Endodermal cell (in vitro differentiated cells): ENCODE results near the gene ALG8. TPM values are rescaled to one million over a fixed set of nuclear protein-coding genes. Genes with fewer than 3 reads are reported as not detected.

Experiments used
- DNase-seq: peaks from one replicate; pipeline ENCODE4 v3.0.0-alpha.2; 2017
- H3K27ac ChIP-seq: 2 replicates; pipeline ENCODE4 v1.5.1; 2013; ENCODE audit warnings: mild to moderate bottlenecking, low read depth, low read length, moderate library complexity
- H3K27me3 ChIP-seq: 2 replicates; pipeline ENCODE4 v1.6.1; 2013; ENCODE audit warnings: mild to moderate bottlenecking, low read length, moderate library complexity; ENCODE audit not compliant: insufficient read depth, control insufficient read depth, poor library complexity, severe bottlenecking
- H3K36me3 ChIP-seq: 2 replicates; pipeline ENCODE4 v1.7.0; 2013; ENCODE audit warnings: mild to moderate bottlenecking, low read length, moderate library complexity; ENCODE audit not compliant: control insufficient read depth, insufficient read depth
- H3K4me1 ChIP-seq: one replicate; pipeline ENCODE4 v1.7.0; 2013; ENCODE audit warnings: low read length; ENCODE audit not compliant: control insufficient read depth, insufficient read depth
- H3K4me3 ChIP-seq: 2 replicates; pipeline ENCODE4 v1.5.1; 2013; ENCODE audit warnings: mild to moderate bottlenecking, low read length, moderate library complexity
- H3K9ac ChIP-seq: 2 replicates; pipeline ENCODE4 v1.6.1; 2013; ENCODE audit warnings: mild to moderate bottlenecking, low read length, moderate library complexity; ENCODE audit not compliant: poor library complexity, severe bottlenecking; ENCODE audit errors: extremely low read depth
- H3K9me3 ChIP-seq: 2 replicates; pipeline ENCODE4 v1.6.1; 2013; ENCODE audit warnings: mild to moderate bottlenecking, low read length, moderate library complexity; ENCODE audit not compliant: control insufficient read depth
- H3K27ac Mint-ChIP-seq: 2 replicates; pipeline ENCODE4 v1.8.0; 2020; ENCODE audit warnings: mixed read lengths
- H3K27me3 Mint-ChIP-seq: 2 replicates; pipeline ENCODE4 v1.8.0; 2021; ENCODE audit warnings: mild to moderate bottlenecking, mixed read lengths; ENCODE audit not compliant: insufficient read depth
- H3K36me3 Mint-ChIP-seq: 2 replicates; pipeline ENCODE4 v1.8.0; 2020; ENCODE audit warnings: low read depth, mixed read lengths
- H3K4me1 Mint-ChIP-seq: 2 replicates; pipeline ENCODE4 v1.8.0; 2020; ENCODE audit warnings: mixed read lengths
- H3K4me3 Mint-ChIP-seq: 2 replicates; pipeline ENCODE4 v1.8.0; 2020; ENCODE audit warnings: mild to moderate bottlenecking, moderate library complexity, mixed read lengths
- H3K9me3 Mint-ChIP-seq: 2 replicates; pipeline ENCODE4 v1.8.0; 2020; ENCODE audit warnings: mild to moderate bottlenecking, mixed read lengths
- WGBS, 2 experiments: methylation state at CpG; one replicate each; pipeline versions ENCODE4 v1.1.5 to v1.1.7; 2013; ENCODE audit warnings: missing lambda C conversion rate in 2 of 2, mixed read lengths in 1 of 2; ENCODE audit not compliant: insufficient coverage in 1 of 2, insufficient read length in 1 of 2; 5-methylcytosine and 5-hydroxymethylcytosine counted together
- total RNA-seq, 2 donors: library from RNA; stranded (reverse); fragmentation: NEBNext Ultra II Directional in 1 of 2; extraction: Animal tissue kit (Norgen Biotek cat#: 25700) in 1 of 2; gene quantifications; 2 replicates in 1 of 2; 3 replicates in 1 of 2; pipeline ENCODE4 v1.2.1, GENCODE V29; 2021
- TF ChIP-seq, protein P1 (sequence below): fragments of 200-600 bp; sonication (generic); conservative IDR thresholded peaks from 2 replicates; pipeline ENCODE4 v1.5.0; 2021; ENCODE audit warnings: antibody characterized with exemption, mild to moderate bottlenecking

ALG8 gene
- total RNA-seq, 2 donors from 2014 or later, result 72.1 to 81.4 TPM

DNA sequence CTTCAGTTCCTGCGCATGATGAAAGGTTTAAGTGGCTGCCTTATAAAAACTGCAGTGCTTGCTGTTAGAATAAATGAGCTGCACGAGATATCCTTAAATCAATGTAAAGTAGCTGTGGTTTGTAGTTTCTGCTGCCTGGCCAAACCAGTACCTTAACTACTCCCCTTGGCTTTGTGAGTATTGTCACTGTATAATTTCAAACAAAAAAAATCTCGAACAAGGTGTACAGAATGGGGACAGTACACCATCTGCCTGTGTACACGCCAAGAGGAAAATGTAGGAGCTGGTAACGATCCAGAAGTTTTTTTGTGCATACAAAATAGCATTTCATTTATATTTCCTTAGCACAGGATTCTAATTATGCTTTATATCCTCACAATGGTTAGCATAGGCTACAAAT is 39.2 kb downstream of the ALG8 start:
- TF ChIP-seq, protein P1, sequence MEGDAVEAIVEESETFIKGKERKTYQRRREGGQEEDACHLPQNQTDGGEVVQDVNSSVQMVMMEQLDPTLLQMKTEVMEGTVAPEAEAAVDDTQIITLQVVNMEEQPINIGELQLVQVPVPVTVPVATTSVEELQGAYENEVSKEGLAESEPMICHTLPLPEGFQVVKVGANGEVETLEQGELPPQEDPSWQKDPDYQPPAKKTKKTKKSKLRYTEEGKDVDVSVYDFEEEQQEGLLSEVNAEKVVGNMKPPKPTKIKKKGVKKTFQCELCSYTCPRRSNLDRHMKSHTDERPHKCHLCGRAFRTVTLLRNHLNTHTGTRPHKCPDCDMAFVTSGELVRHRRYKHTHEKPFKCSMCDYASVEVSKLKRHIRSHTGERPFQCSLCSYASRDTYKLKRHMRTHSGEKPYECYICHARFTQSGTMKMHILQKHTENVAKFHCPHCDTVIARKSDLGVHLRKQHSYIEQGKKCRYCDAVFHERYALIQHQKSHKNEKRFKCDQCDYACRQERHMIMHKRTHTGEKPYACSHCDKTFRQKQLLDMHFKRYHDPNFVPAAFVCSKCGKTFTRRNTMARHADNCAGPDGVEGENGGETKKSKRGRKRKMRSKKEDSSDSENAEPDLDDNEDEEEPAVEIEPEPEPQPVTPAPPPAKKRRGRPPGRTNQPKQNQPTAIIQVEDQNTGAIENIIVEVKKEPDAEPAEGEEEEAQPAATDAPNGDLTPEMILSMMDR, result no peak
- Mint-ChIP-seq H3K27me3 (no peaks in the 10 kb centered on the region), H3K36me3 (peaks cover 47% of the 10 kb centered on the region), H3K4me1 (no peaks in the 10 kb centered on the region), H3K27ac (no peak overlapping the region), H3K4me3 (no peak overlapping the region), H3K9me3 (no peaks in the 10 kb centered on the region)
- Histone ChIP-seq H3K4me3 (no peak overlapping the region), H3K9me3 (no peaks in the 10 kb centered on the region), H3K4me1 (no peaks in the 10 kb centered on the region), H3K27me3 (no peaks in the 10 kb centered on the region), H3K36me3 (peaks cover 55% of the 10 kb centered on the region), H3K9ac (no peak overlapping the region), H3K27ac (no peak overlapping the region)
- no peak for DNase-seq
- WGBS, 2 experiments, result 90 to 93% methylated on average over 4 to 5 of the region's 5 CpGs

DNA sequence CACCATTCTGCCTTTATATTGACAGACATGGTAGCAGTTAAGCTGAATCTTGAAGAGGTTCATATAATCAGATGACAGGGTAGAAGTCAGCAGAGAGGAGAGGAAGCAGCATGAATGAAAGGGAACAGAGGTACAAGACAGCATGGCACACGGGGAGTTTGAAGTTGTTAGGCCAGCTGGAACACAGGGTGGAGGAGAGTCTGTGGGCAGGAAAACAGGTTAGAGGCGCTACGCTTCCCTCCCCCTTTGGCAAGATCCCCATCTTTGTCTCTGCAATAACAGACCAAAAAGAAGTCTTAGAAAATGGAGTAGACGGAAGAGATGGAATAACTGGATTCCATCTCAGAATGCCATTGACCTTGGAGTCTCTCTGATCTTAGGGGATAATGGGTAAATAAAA is 39.8 kb downstream of the ALG8 start:
- H3K9ac ChIP-seq, result no peak overlapping the region
- WGBS, 2 experiments, result 91% methylated on average over 4 of the region's 4 CpGs; no CpG with 5 or more reads in 1 of the 2 experiments
- Mint-ChIP-seq H3K4me1 (no peaks in the 10 kb centered on the region), H3K36me3 (peaks cover 51% of the 10 kb centered on the region), H3K4me3 (no peak overlapping the region), H3K9me3 (no peaks in the 10 kb centered on the region), H3K27me3 (no peaks in the 10 kb centered on the region), H3K27ac (no peak overlapping the region)
- TF ChIP-seq, protein P1, result no peak
- no peaks in the 10 kb centered on the region for H3K9me3 ChIP-seq
- no peak overlapping the region for H3K27ac ChIP-seq
- H3K27me3 ChIP-seq, result no peaks in the 10 kb centered on the region
- peaks cover 57% of the 10 kb centered on the region for H3K36me3 ChIP-seq
- no peak for DNase-seq
- H3K4me3 ChIP-seq, result no peak overlapping the region
- no peaks in the 10 kb centered on the region for H3K4me1 ChIP-seq

DNA sequence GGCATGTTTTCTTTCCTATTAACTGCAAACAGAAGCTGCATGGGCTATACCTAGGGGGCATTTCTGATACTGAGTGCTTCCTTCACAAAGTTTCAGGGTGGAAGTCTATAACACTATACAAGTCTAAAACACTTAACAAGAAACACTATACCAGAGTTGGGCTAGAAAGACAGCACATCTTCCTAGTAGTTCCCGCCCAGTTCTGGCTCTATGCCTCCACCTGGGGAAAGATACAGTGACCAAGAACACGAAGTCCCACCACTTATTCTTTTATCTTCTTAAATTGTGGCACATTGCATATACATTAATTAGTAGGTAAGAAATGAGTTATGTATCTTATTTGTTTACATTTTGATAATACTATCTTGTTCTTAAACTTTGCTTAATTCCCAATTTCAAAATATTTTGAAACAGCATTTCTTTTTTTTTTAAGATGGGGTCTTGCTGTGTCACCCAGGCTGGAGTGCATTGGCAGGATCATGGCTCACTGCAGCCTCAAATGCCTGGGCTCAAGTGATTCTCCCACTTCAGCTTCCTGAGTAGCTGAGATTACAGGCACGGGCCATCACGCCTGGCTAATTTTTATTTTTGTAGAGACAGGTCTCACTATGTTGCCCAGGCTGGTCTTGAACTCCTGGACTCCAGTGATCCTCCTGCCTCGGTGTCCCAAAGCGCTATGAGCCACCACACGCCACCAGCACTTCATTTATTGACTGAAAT is 41.6 kb downstream of the ALG8 start:
- H3K4me1 ChIP-seq, result no peaks in the 10 kb centered on the region
- TF ChIP-seq, protein P1, result no peak
- H3K27me3 ChIP-seq, result no peaks in the 10 kb centered on the region
- no peaks in the 10 kb centered on the region for H3K4me1 Mint-ChIP-seq
- H3K36me3 ChIP-seq, result peaks cover 53% of the 10 kb centered on the region
- no peaks in the 10 kb centered on the region for H3K27me3 Mint-ChIP-seq
- WGBS, 2 experiments, result 92 to 94% methylated on average over 3 to 7 of the region's 7 CpGs
- no peak for DNase-seq
- no peak overlapping the region for H3K27ac Mint-ChIP-seq
- H3K9me3 Mint-ChIP-seq, result no peaks in the 10 kb centered on the region
- peaks cover 55% of the 10 kb centered on the region for H3K36me3 Mint-ChIP-seq
- no peak overlapping the region for H3K4me3 Mint-ChIP-seq
- H3K9me3 ChIP-seq, result no peaks in the 10 kb centered on the region
- H3K9ac ChIP-seq, result no peak overlapping the region
- no peak overlapping the region for H3K4me3 ChIP-seq
- H3K27ac ChIP-seq, result no peak overlapping the region
